SK-N-SH treated with all-trans-retinoic acid at 6 μM for 48 hours (cell line): ENCODE data around the gene CLEC17A.

Experiments used
- GLIS3 ChIP-seq: fragments of 250-450 bp; sonication (Bioruptor Pico); IDR thresholded peaks from 2 replicates; pipeline ENCODE4 v1.5.0; 2020; ENCODE audit warnings: mild to moderate bottlenecking, moderate library complexity
- ISL1 ChIP-seq: fragments of 250-450 bp; sonication (Bioruptor Pico); IDR thresholded peaks from 2 replicates; pipeline ENCODE4 v2.1.2; 2022; ENCODE audit warnings: mild to moderate bottlenecking, moderate library complexity
- TOX ChIP-seq: fragments of 250-450 bp; sonication (Bioruptor Pico); IDR thresholded peaks from 2 replicates; pipeline ENCODE4 v1.8.0; 2021; ENCODE audit warnings: mild to moderate bottlenecking, moderate library complexity, borderline replicate concordance
- TF ChIP-seq, protein P1 (sequence below): fragments of 250-450 bp; sonication (Bioruptor Pico); IDR thresholded peaks from 2 replicates; pipeline ENCODE4 v1.5.0; 2020; ENCODE audit warnings: mild to moderate bottlenecking, moderate library complexity

- TF ChIP-seq, protein P1, sequence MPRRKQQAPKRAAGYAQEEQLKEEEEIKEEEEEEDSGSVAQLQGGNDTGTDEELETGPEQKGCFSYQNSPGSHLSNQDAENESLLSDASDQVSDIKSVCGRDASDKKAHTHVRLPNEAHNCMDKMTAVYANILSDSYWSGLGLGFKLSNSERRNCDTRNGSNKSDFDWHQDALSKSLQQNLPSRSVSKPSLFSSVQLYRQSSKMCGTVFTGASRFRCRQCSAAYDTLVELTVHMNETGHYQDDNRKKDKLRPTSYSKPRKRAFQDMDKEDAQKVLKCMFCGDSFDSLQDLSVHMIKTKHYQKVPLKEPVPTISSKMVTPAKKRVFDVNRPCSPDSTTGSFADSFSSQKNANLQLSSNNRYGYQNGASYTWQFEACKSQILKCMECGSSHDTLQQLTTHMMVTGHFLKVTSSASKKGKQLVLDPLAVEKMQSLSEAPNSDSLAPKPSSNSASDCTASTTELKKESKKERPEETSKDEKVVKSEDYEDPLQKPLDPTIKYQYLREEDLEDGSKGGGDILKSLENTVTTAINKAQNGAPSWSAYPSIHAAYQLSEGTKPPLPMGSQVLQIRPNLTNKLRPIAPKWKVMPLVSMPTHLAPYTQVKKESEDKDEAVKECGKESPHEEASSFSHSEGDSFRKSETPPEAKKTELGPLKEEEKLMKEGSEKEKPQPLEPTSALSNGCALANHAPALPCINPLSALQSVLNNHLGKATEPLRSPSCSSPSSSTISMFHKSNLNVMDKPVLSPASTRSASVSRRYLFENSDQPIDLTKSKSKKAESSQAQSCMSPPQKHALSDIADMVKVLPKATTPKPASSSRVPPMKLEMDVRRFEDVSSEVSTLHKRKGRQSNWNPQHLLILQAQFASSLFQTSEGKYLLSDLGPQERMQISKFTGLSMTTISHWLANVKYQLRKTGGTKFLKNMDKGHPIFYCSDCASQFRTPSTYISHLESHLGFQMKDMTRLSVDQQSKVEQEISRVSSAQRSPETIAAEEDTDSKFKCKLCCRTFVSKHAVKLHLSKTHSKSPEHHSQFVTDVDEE (CRISPR knock-in tag): no peak
- no peak for TF ChIP-seq ISL1 (CRISPR knock-in tag)
- TF ChIP-seq GLIS3 (CRISPR knock-in tag): no peak
- TF ChIP-seq TOX: no peak
Measured at GRCh38 chr19:14614099-14614412, 31.2 kb downstream of the CLEC17A start.
